SKM-1 treated with dmso at 0.1 percent for 144 hours (cell line): Measurements from ENCODE around the gene FBXW10.
A peak's percentile ranks its signal among the peaks of the same experiment; 100 is the strongest.
"Not testable (repeated sequence)": the region's sequence is repeated elsewhere in the genome, so short reads cannot be mapped to it uniquely, and the experiment has no call there.

ENCODE experiments used
- DNase-seq: peaks from one replicate; lab custom pipeline; 2025; ENCODE audit not compliant: unreplicated experiment; lab: John Stamatoyannopoulos, UW

Gene FBXW10

GRCh38 chr17:18747501-18747900 is 3.6 kb downstream of the FBXW10 start:
- not testable (repeated sequence) for DNase-seq

DNA sequence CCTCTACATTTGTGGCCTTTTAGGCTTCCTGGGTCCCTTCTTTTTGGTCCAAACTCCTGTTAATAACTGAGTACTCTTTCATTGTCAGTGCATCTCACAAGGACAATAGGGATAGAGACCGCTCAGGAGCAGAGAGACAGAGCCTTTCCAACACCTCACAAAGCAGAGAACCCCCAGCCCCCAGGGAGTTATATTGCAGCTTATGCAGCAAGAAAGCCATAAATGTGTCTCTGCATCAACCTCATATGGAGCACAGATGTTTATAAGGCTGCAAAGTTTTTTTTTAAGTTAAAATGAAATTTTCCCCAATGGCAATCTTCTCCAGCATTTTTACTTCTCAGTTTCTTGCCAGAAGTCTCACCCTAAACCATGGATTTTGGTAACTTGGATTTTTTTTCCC is 6.4 kb downstream of the FBXW10 start:
- DNase-seq, result not testable (repeated sequence)

GRCh38 chr17:18753829-18754409 is 10.1 kb downstream of the FBXW10 start:
- not testable (repeated sequence) for DNase-seq

DNA sequence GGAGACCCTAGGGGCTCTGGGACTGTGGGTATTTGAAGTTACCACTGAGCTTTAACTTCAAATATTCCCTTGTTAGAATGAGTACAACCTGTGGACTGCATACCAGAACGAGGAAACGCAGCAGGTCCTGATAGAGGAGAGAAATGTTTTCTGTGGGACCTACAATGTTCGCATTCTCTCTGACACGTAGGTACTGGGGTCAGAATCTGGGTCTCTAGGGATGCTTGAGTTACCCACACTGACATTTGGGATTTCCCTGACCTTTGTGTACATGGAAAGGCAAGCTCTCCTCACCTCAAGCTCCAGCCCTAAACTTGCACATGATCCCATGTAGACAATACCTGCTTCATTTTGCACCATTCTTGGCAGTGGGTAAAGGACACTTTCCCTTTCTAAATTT is 12.1 kb downstream of the FBXW10 start:
- DNase-seq, result not testable (repeated sequence)

GRCh38 chr17:18757368-18758044 is 13.7 kb downstream of the FBXW10 start:
- not testable (repeated sequence) for DNase-seq

- not testable (repeated sequence) for DNase-seq
These were observed 14.5 kb downstream of the FBXW10 start for GRCh38 chr17:18758344-18758743.

DNA sequence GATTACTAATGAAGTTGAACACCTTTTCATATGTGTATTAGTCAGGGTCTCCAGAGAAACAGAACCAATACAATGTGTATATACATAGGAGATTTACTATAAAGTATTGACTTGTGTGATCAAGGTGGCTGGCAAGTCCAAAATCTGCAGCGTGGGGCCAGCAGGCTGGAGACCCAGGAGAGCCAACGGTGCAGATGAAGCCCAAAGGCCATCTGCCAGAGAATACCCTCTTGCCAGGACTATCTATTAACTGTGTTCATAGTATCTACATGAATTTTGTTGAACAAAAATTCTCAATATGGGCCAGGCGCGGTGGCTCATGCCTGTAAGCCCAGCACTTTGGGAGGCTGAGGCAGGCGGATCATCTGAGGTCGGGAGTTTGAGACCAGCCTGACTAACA is 16.4 kb downstream of the FBXW10 start:
- DNase-seq, result not testable (repeated sequence)

DNA sequence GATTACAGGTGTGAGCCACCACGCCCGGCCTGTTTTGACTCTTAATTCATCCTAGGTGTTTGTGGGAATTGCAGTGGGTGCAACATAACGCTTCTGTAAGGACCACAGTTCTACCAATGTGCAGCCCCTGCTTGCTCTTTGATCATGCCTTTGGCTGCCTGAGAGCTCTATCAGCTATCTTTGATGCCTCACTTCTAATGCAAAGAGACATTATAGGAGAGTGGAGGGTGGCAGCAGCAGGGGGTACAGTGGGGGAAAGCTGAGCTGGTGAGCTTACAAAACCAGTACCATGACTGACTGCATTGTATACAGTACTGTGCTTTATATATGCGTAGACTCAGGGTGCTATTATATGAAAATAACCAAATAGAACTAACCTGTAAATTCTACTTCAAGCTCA is 26.7 kb downstream of the FBXW10 start:
- not testable (repeated sequence) for DNase-seq

GRCh38 chr17:18771066-18771465 is 27.2 kb downstream of the FBXW10 start:
- DNase-seq, result not testable (repeated sequence)

DNA sequence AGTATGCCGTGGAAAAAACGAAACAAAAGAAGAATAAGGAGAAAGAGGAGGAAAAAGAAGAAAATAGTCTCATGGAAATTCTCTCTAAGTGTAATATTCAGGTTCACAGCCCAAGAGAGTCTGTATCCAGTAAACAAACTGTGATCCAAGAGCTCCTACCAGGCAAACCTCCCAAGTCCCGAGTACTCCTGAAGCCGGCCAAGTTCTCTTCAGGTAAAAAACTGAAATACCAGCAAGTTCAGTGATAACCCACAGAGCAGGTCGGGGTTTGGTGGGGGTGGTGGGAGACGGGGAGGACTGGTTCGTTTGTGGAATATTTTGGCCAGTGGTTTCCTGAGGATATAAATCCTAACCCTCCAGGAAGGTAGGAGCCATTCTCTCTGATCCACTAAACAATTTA is 28.6 kb downstream of the FBXW10 start:
- DNase-seq, result no peak

DNA sequence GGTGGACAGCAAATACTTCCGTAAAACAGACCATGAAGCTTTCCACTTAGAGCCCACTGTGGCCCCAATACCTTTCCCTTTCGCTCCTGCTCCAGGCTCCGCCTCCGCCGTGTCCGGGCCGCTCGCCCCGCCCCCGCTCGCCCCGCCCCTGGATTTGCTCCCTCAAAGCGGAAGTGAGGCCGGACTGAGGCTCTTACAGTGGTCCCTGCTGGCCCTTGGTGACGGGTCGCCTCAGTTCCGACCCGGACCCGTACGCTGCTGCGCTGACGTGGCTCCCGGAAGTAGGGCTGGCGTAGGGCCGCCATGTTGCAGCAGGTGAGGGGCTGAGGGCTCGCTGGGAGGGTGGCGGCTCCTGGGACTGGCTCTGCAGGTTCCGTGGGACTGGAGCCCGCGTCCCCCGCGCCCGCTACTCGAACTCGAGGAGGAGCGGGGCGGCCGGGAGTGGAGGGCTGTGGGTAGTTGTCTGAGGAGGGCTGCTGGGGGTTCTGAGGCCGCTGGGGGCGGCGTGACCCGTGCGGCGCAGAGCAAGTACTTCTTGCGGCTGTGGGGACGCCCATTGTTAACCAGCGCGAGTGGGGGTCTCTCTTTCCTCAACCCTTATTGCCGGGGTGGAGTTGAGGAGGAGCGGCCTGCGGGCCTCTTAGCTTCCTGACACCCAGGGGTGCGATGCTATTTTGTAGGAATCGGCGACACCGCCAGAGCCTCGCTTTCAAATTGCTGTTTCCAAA is 37.3 kb downstream of the FBXW10 start, which contains the start of gene TVP23B:
TVP23B (plus strand) TSS at position 193 of the 728 bp plus-strand sequence; CDS start at position 304, 111 bp downstream.
- peak; percentile 88 for DNase-seq

DNA sequence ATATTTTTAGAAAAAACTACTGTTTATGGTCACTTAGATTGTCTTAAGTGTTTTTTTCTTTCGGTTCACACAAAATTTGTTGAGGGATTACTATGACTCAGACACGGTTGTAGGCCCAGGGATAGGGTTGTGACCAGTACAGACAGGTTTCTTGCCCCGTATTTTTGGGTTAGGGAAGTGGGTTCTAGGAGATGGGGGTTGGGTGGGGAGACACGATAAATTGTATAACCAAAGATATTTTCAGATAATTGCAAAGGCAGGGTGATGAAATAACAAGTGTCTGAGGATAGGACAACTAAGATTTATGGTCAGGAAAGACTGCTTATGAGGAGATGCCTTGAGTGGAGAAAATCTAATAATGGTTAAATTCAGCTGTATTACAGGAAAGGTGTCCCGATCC is 38.0 kb downstream of the FBXW10 start:
- not testable (repeated sequence) for DNase-seq

DNA sequence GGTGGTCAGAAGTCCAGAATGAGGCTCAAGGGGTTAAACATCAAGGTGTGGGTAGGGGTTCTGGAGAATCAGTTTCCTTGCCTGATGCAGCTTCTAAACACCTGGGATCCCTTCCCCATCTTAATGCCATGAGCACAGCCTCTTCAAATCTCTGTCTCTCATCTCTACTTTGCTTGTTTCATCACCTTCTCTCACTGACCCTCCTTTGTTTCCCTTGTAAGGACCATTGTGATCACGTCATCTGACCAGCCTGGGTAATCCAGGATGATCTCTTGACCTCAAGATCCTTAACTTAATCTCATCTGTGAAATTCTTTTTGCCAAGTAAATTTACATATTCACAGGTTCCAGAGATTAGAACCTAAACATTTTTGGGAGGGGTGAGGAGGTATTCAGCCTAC is 42.1 kb downstream of the FBXW10 start:
- DNase-seq, result not testable (repeated sequence)

DNA sequence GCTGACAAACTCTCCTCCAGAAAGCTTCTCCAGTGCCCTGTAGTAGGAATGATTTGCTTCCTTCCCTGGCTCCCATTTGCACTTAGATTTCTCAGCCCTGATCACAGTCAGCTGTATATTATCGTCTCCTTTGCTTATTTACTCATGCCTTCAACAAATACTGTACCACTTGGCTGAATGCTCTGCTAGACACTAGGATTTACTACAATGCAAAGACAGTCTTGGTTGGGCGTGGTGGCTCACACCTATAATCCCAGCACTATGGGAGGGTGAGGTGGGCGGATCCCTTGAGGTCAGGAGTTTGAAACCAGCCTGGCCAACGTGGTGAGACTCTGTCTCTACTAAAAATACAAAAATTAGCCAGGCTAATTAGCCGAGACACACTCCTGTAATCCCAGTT is 43.0 kb downstream of the FBXW10 start:
- DNase-seq, result not testable (repeated sequence)

DNA sequence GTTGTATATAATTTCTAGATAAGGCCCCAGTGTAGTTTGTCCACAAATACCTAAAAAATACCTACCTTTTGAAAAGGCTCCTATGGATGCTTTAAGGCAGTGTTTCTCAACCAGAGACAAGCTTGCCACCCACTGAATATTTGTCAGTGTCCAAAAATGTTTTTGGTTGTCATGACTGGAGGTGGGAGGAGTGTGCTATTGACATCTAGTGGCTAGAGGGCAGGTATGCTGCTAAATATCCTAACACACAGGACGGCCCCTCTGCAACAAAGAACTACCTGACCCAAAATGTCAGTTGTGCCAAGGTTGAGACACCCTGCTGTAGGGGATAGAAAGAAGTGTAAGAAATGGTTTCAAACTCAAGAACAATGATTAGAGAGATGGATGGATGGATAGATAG is 47.5 kb downstream of the FBXW10 start:
- DNase-seq, result not testable (repeated sequence)

DNA sequence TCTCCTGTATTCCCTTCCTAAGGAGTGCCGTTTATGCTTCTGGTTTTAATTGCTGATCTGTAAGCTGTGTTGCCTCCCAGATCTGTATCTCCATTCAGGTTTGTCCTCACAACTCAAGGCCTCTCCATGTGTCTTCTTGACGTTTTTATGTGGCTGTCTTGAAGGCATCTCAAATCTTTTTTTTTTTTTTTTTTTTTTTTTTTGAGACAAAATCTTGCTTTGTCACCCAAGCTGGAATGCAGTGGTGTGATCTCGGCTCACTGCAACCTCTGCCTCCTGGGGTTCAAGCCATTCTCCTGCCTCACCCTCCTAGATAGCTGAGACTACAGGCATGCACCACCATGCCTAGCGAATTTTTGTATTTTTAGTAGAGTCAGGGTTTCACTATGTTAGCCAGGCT is 51.0 kb downstream of the FBXW10 start:
- not testable (repeated sequence) for DNase-seq

GRCh38 chr17:18796887-18797286 is 53.0 kb downstream of the FBXW10 start:
- DNase-seq, result not testable (repeated sequence)

- not testable (repeated sequence) for DNase-seq
These were observed 59.8 kb downstream of the FBXW10 start for GRCh38 chr17:18803458-18804245.

DNA sequence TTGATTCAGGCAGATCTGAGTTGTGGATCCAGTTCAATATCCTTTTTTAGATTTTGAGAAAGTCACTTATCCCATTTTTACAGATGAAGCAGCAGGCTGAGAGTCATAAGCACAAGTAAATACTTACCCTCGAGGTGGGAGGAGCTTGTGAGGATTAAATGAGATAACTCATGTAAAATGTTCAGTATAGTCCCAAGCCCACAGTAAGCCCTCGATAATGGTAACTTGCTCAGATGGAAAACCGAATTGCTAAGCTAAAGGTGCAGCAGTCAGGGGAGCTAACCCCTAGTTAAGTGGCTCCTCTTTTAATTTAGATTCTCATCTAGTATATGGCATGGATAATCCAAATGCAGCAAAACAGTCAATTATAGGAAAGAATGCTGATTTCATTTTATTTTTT is 72.1 kb downstream of the FBXW10 start:
- DNase-seq, result not testable (repeated sequence)

DNA sequence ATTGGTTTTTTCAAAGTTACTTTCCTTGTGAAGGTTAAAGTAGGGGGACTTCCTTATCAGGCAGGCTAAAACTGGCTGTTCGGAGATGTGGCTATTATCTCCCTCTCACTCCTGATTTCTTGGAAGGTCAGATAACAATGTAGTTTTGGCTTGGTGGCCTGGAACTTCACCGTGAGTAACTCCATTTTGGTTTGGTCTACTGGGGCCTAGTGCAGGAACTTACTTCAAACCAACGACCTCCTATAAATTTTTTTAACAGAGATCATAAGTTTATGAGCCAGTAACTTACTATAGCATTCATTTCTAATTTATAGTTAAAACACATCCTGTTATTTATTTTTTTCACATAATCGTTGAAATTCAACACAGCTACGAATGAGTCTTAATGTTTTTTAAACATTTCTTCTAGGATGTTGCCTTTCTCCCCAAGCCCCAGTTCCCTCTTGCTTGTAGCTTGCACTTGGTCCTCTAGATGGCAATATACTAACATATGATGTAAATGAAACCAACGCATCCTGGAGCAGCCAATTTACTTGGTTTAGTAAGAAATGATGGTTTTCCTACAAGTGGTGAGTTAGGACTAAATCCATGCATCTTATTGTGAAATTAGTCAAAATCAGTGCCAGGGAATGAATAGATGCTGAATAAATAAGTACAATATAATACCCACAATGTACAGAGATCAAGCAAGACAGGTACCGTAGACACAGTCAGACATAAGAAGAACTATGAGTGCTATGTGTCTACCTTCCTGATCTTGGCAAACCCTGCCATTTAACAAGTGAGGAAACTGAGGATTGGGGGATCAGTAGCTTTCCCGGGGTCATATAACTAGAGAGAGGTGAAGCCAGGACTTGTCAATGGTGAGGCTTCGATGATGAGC is 72.9 kb downstream of the FBXW10 start:
- DNase-seq, result peak; percentile 36
